H4 (cell line): ENCODE measurements around the gene EPHB6. TPM values are rescaled to one million over a fixed set of nuclear protein-coding genes. Genes with fewer than 3 reads are reported as not detected.
A peak's percentile ranks its signal among the peaks of the same experiment; 100 is the strongest.

Experiments
- DNase-seq: peaks from one replicate; pipeline ENCODE4 v3.0.0-alpha.2; 2015; ENCODE audit warnings: low spot score
- total RNA-seq: library from RNA; depleted of rRNA; stranded (reverse); fragments of >200 nt; shearing (Covaris generic); gene quantifications from 2 replicates; pipeline ENCODE4 v1.2.3, GENCODE V29; 2014

Gene EPHB6
- total RNA-seq, 1 experiment from 2014 or later = 1.7 TPM

DNA sequence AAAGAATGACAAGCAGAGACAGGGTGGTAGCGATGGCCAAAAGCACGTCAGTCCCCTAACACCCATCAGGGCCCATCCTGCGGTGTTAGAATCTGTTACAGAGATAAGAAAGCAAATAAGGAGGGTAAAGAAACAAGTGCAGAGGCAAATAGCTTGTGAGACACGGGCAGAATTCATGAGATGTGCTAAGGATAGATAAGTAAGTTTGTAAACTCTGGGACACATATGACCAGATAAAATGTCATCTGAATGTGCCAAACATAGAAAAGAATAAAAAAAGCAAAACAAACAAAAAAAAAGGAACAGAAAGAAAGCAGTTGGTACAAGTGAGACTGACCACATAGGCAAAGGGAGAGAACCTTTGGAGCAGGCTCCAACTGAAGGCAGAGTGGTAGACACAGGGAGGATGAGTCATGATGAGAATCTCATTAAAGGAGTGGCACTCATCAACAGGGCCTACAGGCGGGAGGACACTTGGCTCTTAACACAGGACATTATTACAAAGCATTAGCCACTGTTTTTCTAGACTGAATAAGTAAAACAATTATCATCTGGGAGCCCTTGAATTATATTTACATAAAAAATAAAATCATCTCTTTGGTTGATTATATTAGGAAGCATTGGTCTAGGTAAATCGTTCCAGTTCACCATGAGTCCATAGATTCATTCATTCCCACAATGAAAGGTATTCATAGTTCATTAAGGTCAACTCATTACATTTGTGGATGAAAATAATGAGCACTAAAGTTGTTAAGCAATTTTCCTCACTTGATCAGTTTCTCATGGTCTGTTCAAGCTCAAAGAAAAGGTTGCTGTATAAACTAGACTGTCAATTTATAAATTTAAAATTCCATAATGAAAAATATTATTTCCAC is 21.5 kb upstream of the EPHB6 start:
- DNase-seq = no peak

- no peak for DNase-seq
These were observed 19.4 kb upstream of the EPHB6 start for GRCh38 chr7:142835487-142835886.

- DNase-seq = no peak
These were observed 18.4 kb upstream of the EPHB6 start for GRCh38 chr7:142836426-142836825.

DNA sequence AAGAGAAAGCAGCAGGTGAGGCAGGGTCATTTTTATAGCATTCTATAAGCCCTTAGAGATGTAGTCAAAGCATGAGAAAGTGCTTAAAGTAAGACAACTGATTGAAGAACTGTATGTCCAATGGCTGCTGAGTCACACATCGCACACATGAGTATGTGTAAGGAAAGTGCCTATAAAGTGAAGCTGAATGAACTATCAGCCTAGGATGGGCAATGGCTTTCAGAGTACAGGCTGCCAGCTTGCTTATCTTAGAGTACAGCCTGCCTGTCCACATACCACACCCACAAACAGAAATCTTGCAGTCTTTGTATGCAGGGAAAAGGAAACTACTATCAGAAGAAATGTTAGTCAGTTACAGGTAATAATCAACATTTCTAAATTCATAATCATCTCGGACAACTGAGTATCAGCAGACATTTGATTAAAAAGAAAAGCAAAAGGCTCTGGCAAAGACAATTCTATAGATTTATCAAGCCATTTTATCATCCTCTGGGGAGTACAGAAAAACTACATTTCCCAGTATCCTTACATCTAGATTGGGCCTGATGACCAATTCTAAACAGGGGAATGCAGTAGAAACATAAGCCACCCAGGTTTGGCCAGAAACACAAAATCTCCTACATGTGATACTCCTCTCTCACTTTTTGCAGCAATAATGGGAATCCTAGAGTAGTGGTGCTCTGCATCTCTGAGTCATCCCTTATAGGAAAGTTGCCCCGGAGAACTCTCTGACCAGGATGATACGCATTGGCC is 16.2 kb upstream of the EPHB6 start:
- DNase-seq = no peak

- DNase-seq = no peak
These were observed 12.6 kb upstream of the EPHB6 start for GRCh38 chr7:142842251-142842766.

- DNase-seq = no peak
These were observed 7.5 kb upstream of the EPHB6 start for GRCh38 chr7:142847353-142847752.

- no peak for DNase-seq
These were observed 3.6 kb upstream of the EPHB6 start for GRCh38 chr7:142851269-142851668.

- no peak for DNase-seq
These were observed 3.0 kb upstream of the EPHB6 start for GRCh38 chr7:142851919-142852318.

- peak; percentile 57 for DNase-seq
These were observed 1.0 kb upstream of the EPHB6 start for GRCh38 chr7:142853739-142854371.

DNA sequence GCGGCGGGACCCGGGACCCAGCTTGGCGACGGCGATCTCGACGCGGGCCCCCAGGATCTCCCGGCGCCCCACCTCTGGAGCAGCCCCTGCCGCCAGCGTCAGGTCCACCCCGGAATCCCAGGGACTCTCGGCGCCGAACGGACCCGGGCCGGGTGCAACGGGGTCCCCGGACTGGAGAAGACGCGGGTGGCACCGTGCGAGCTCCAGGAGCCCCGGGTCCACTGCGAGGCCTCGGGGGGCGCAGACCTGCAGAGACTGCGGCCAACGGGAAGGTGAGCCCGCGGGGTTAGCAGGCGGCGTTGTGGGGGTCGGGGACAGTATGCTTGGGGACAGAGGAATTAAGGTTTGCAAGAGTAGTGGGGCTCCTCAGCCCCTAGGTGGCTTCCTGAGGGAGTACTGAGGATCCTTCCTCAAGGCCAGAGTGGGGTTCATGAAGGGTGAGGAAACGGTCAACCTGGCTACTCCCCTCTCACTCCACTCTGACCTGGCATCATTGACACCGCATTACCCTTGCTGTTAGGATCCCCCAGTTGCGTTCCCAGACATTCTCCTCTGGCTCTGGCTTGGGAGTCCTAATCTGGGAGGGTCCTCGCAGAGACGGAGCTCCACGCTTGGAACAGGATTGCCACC is 353 bp downstream of the EPHB6 start:
- DNase-seq = no peak

- no peak for DNase-seq
These were observed 1.1 kb downstream of the EPHB6 start for GRCh38 chr7:142855756-142856564.

- DNase-seq = no peak
These were observed 1.8 kb downstream of the EPHB6 start for GRCh38 chr7:142856565-142857245.

DNA sequence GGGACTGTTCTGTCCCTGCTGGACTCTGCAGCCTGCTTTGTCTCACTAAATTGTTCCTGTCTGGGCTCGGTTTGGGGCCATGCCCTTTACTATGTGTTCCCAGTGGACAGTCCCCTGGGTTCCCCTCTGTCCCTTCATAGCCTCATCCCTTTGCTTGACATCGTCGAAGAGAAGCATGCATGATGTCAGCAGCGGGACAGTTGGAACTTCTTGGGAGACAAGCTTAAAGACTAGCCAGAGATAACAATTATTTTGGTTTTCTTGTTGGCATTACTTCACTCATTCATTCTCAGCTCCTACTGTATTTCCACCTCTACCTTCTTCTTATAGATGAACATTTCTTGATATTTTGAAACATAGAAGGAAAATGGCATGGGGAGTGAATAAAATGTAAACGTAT is 2.7 kb downstream of the EPHB6 start:
- no peak for DNase-seq

DNA sequence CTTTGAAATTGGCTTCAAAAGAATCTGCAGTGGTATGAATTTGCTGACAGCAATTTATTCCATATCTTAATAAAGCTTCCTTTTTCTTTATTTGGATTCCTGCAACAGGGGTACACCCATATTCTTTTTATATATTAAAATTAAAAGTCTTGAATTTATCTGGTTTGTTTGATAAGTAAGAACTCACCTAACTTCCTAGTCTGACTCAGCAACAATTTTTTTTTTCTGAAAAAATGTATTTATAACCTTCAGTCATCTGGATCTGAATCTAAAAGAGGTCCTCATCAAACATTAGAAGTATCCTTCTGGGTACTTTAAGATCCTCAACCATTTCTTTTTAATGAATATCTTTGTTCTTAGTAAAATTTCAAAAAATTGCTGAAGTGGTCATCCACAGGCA is 4.5 kb downstream of the EPHB6 start:
- no peak for DNase-seq

GRCh38 chr7:142859829-142860228 is 5.0 kb downstream of the EPHB6 start:
- peak; percentile 55 for DNase-seq

DNA sequence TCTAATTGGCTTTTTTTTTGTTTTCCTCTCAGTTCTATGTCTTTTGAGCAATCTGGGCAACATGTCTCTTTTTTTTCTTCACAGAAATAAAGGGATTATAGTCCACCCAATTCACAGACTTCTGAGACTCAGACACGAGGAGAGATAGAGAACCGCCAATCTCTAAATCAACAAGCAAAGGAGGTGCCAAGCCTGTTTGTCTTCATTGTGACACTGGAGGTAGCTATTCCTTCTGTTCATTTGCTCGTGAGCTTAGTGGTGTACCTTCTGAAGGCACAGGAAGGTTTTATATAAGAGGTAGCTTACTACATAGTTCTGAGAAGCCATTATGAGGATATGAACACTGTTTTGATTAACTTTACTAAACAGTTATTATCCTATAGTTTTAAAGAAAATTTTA is 6.1 kb downstream of the EPHB6 start:
- no peak for DNase-seq

- DNase-seq = no peak
These were observed 7.5 kb downstream of the EPHB6 start for GRCh38 chr7:142862351-142862750.

DNA sequence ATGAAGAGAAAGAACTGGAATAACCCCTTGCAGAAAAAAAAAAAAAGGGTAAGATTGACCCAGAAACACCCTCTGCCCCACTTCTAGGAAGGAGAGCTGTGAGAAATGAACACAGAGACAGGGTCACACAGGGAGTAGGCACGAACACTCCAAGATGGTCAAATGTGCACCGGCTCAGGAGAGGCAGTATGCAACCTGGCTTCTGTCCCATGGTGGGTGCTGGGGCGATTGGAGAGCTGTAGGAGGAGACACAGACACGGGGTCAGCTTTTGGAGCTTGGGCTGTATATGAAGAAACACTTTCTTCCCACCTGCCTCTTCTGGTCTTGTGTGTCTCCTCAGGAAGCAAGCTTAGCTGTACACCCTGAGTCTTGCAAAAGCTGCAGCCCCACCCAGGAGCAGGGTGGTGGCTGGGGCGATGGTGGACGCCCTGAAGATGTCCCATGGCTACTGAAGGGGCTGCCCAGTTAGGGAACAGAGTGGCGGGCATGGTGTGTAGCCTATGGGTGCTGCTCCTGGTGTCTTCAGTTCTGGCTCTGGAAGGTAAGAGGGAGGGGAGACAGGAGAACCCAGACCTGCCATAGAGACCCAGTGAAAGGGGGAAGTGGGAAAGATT is 8.0 kb downstream of the EPHB6 start:
- DNase-seq = no peak

GRCh38 chr7:142863891-142864685 is 9.2 kb downstream of the EPHB6 start:
- no peak for DNase-seq
